ENCODE measurements around the gene ANKRD34A. TPM values are rescaled to one million over a fixed set of nuclear protein-coding genes. Genes with fewer than 3 reads are reported as not detected.

ANKRD34A gene
- total RNA-seq, 1 donor from 2014 or later = 1.7 TPM

- Histone ChIP-seq H3K4me3 (no peak overlapping the region), H3K36me3 (no peaks in the 10 kb centered on the region), H3K9me3 (no peaks in the 10 kb centered on the region), H3K27ac (peak overlapping the region; percentile 95), H3K4me1 (peaks cover 76% of the 10 kb centered on the region), H3K27me3 (no peaks in the 10 kb centered on the region)
- intact Hi-C loops (cut with DNase I) = no loop called here
- no peak for DNase-seq (ENCODE audit: extremely low spot score in 2 of 2)
- TF ChIP-seq POLR2A (IDR thresholded peaks at IDR 0.05) (no peak), CTCF (IDR thresholded peaks at IDR 0.05) (no peak), POLR2AphosphoS5 (IDR thresholded peaks at IDR 0.05; ENCODE audit: insufficient read depth in 1 of 2, low read depth in 1 of 2) (no peak)
These were observed 5.0 kb downstream of the ANKRD34A start for GRCh38 chr1:145959333-145959732.

- peaks cover 78% of the 10 kb centered on the region for H3K4me1 ChIP-seq
- TF ChIP-seq CTCF (IDR thresholded peaks at IDR 0.05) (no peak), POLR2A (IDR thresholded peaks at IDR 0.05) (no peak), POLR2AphosphoS5 (IDR thresholded peaks at IDR 0.05; ENCODE audit: insufficient read depth in 1 of 2, low read depth in 1 of 2) (no peak)
- no peaks in the 10 kb centered on the region for H3K9me3 ChIP-seq
- H3K4me3 ChIP-seq = no peak overlapping the region
- no peak for DNase-seq (ENCODE audit: extremely low spot score in 2 of 2)
- intact Hi-C loops (cut with DNase I) = no loop called here
- H3K27me3 ChIP-seq = no peaks in the 10 kb centered on the region
- H3K36me3 ChIP-seq = no peaks in the 10 kb centered on the region
- H3K27ac ChIP-seq = peak overlapping the region; percentile 95
These were observed 5.6 kb downstream of the ANKRD34A start for GRCh38 chr1:145958734-145959133.

GRCh38 chr1:145957443-145958319 is 6.7 kb downstream of the ANKRD34A start, which contains the start of gene LIX1L:
TSS of gene LIX1L (minus strand) at chr1:145958017. CDS start at chr1:145957927, 90 bp downstream.
- H3K4me3 ChIP-seq = peak within 1 kb of the TSS; percentile 66 to 98
- peaks cover 71% of the 10 kb centered on the region for H3K4me1 ChIP-seq
- intact Hi-C loops (cut with DNase I) = no loop called here

GRCh38 chr1:145956781-145957442 is 7.5 kb downstream of the ANKRD34A start:
- intact Hi-C loops (cut with DNase I) = no loop called here
- no peaks in the 10 kb centered on the region for H3K9me3 ChIP-seq
- no peaks in the 10 kb centered on the region for H3K27me3 ChIP-seq
- no peak for DNase-seq (ENCODE audit: extremely low spot score in 2 of 2)
- peak overlapping the region; percentile 66 to 98 for H3K4me3 ChIP-seq
- H3K36me3 ChIP-seq = no peaks in the 10 kb centered on the region
- peak overlapping the region; percentile 95 for H3K27ac ChIP-seq
- TF ChIP-seq POLR2AphosphoS5 (IDR thresholded peaks at IDR 0.05; ENCODE audit: insufficient read depth in 1 of 2, low read depth in 1 of 2) (no peak), POLR2A (IDR thresholded peaks at IDR 0.05) (no peak), CTCF (IDR thresholded peaks at IDR 0.05) (no peak)
- peaks cover 63% of the 10 kb centered on the region for H3K4me1 ChIP-seq

More at GRCh38 chr1:145957443-145958319, 6.7 kb downstream of the ANKRD34A start, which contains the start of gene LIX1L:
- H3K9me3 ChIP-seq = no peaks in the 10 kb centered on the region
- H3K27me3 ChIP-seq = no peaks in the 10 kb centered on the region
- peak in 1 of 2 donors; percentile 97 for DNase-seq (ENCODE audit: extremely low spot score in 2 of 2)
- H3K36me3 ChIP-seq = no peaks in the 10 kb centered on the region
- TF ChIP-seq POLR2AphosphoS5 (IDR thresholded peaks at IDR 0.05; ENCODE audit: insufficient read depth in 1 of 2, low read depth in 1 of 2) (peak; percentile 92 to 98), POLR2A (IDR thresholded peaks at IDR 0.05) (peak in 1 of 2 donors; percentile 87), CTCF (IDR thresholded peaks at IDR 0.05) (no peak)
- H3K27ac ChIP-seq = peak within 1 kb of the TSS; percentile 95

Data from vagina (tissue), 2 donors.